Transverse colon (tissue), 4 donors: Measurements from ENCODE around the gene PDLIM3. TPM values are rescaled to one million over a fixed set of nuclear protein-coding genes. Genes with fewer than 3 reads are reported as not detected.

Source experiments
- DNase-seq: peaks from one replicate; pipeline ENCODE4 v3.0.0-alpha.2; 2019
- H3K27ac ChIP-seq, 4 donors: fragments of 200-600 bp; sonication (generic); 2 replicates each; pipeline ENCODE4 v1.5.1; 2016 to 2018; ENCODE audit warnings: inconsistent platforms in 4 of 4
- H3K27me3 ChIP-seq: fragments of 200-600 bp; sonication (generic); 2 replicates; pipeline ENCODE4 v1.5.1; 2017; ENCODE audit warnings: inconsistent platforms
- H3K36me3 ChIP-seq, 4 donors: fragments of 200-600 bp; sonication (generic); 2 replicates each; pipeline ENCODE4 v1.5.1; 2017 to 2019; ENCODE audit warnings: inconsistent platforms in 4 of 4
- H3K4me1 ChIP-seq, 4 donors: fragments of 200-600 bp; sonication (generic); 2 replicates each; pipeline ENCODE4 v1.5.1; 2017 to 2020; ENCODE audit warnings: inconsistent platforms in 4 of 4
- H3K4me3 ChIP-seq, 4 donors: fragments of 200-600 bp; sonication (generic); 1 replicate in 1 of 4; 2 replicates in 3 of 4; pipeline versions ENCODE4 v1.5.1 to v1.6.1; 2017 to 2019; ENCODE audit warnings: inconsistent platforms in 4 of 4
- H3K9me3 ChIP-seq, 2 donors: fragments of 200-600 bp; sonication (generic); 2 replicates each; pipeline ENCODE4 v1.5.1; 2017 to 2019; ENCODE audit warnings: inconsistent platforms in 2 of 2
- EP300 ChIP-seq: sonication (generic); formaldehyde crosslinking; IDR thresholded peaks from one replicate; pipeline ENCODE4 v1.6.1; 2017; ENCODE audit warnings: antibody characterized with exemption, low read depth
- POLR2A ChIP-seq: fragments of 450-650 bp; IDR thresholded peaks from one replicate; pipeline ENCODE4 v1.6.1; 2016; ENCODE audit warnings: antibody characterized with exemption, mild to moderate bottlenecking, moderate library complexity
- POLR2AphosphoS5 ChIP-seq, 3 donors: sonication (generic); formaldehyde crosslinking; IDR thresholded peaks; one replicate each; pipeline ENCODE4 v1.6.1; 2016; ENCODE audit warnings: antibody characterized with exemption in 3 of 3
- WGBS, 2 donors: methylation state at CpG; one replicate each; pipeline ENCODE4 v1.1.5; 2018; ENCODE audit warnings: low coverage in 1 of 2; 5-methylcytosine and 5-hydroxymethylcytosine counted together
- in situ Hi-C, 4 donors: fragments of 200-750 bp; cut with MboI; loops; one replicate each; pipeline versions ENCODE4 v1.15.0 to v1.15.1; 2017; ENCODE audit warnings: low sequenced_read_pairs in 3 of 4, low pct_ligation_motif_present in 1 of 4, low pct_unique_long_range_greater_than_20kb in 1 of 4
- intact Hi-C: fragments of 100-400 bp; cut with DNase I; formaldehyde crosslinking; loops from one replicate; pipeline ENCODE4 v1.15.1; 2023; ENCODE audit warnings: low total_unique reads
- total RNA-seq, 4 donors: library from RNA; depleted of rRNA; stranded (reverse); fragments of >200 nt; gene quantifications; one replicate each; pipeline ENCODE4 v1.1.0, GENCODE V29; 2016
- TF ChIP-seq, protein P1 (sequence below), 5 experiments: fragments of 200-600 bp in 3 of 5; fragments of 450-650 bp in 2 of 5; sonication (generic) in 3 of 5; IDR thresholded peaks; 1 replicate in 2 of 5; 2 replicates in 3 of 5; pipeline ENCODE4 v1.5.1; 2016 to 2017; ENCODE audit warnings: antibody characterized with exemption in 5 of 5, inconsistent platforms in 3 of 5, mild to moderate bottlenecking in 2 of 5, moderate library complexity in 1 of 5

PDLIM3 gene
- total RNA-seq, 4 donors from 2014 or later, result 81.9 to 209 (median 115) TPM

DNA sequence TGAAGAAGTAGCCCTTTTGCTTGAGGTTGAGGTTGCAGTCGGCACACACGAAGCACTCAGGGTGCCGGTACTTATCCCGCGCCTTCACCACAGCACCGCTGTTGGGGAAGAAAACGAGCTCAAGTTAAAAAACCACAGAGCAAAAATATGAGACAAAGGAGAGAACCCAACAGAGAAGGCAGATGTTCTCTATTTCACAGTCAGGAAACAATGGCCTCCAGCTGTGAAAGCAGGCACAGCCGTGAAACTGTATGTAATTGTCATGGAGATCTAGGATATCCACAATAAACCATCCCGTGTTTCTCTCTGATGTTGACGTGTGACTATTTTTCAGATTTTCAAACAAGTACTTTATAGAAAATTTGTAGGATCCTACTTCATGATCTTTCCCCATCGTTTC lies 32.9 kb downstream of the PDLIM3 start:
- TF ChIP-seq POLR2AphosphoS5 (IDR thresholded peaks at IDR 0.05) (no peak), EP300 (no peak), POLR2A (no peak)
- TF ChIP-seq, protein P1, sequence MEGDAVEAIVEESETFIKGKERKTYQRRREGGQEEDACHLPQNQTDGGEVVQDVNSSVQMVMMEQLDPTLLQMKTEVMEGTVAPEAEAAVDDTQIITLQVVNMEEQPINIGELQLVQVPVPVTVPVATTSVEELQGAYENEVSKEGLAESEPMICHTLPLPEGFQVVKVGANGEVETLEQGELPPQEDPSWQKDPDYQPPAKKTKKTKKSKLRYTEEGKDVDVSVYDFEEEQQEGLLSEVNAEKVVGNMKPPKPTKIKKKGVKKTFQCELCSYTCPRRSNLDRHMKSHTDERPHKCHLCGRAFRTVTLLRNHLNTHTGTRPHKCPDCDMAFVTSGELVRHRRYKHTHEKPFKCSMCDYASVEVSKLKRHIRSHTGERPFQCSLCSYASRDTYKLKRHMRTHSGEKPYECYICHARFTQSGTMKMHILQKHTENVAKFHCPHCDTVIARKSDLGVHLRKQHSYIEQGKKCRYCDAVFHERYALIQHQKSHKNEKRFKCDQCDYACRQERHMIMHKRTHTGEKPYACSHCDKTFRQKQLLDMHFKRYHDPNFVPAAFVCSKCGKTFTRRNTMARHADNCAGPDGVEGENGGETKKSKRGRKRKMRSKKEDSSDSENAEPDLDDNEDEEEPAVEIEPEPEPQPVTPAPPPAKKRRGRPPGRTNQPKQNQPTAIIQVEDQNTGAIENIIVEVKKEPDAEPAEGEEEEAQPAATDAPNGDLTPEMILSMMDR (IDR thresholded peaks at IDR 0.05), result no peak
- Histone ChIP-seq H3K4me1 (peaks cover 0 to 11% (median 0%) of the 10 kb centered on the region in 4 donors), H3K27me3 (no peaks in the 10 kb centered on the region), H3K4me3 (no peak overlapping the region), H3K9me3 (no peaks in the 10 kb centered on the region), H3K36me3 (no peaks in the 10 kb centered on the region), H3K27ac (no peak overlapping the region)
- intact Hi-C loops (no loop called here), in situ Hi-C loops (no loop called here)
- 81 to 88% methylated on average over 9 to 11 of the region's 11 CpGs for WGBS, 2 donors
- DNase-seq, result no peak

DNA sequence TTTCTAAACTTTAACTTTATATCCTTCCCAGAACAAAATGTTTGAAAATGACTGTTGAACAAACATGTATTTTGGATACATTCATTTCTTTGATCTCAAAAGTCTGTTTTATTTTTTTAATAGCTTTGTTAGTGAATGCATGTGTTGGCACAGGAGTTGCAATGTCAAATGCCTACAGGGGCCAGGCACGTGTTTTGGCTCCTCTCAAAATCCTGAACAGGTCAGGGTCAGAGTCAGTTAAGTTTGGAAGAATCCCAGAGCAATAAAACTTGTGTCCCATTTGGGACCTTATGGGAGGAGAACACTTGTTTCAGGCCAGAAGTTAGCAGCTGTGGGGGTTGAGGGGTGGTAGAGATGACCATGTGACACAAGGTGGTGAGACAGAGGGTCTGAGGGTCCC lies 34.7 kb downstream of the PDLIM3 start:
- H3K27ac ChIP-seq, result no peak overlapping the region

DNA sequence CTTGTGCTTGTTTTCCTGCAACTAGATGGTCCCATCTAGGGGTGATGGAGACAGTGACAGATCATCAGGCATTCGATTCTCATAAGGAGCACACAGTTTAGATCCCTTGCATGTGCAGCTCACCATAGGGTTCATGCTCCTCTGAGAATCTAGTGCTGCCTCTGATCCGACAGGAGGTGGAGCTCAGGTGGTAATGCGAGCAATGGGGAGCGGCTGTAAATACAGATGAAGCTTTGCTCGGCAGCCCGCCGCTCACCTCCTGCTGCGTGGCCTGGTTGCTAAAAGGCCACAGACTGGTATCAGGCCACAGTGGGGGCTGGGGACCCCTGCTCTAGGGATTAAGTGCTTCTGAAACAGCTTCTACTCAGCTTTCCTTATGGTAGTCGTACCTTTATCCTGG lies 35.3 kb downstream of the PDLIM3 start:
- H3K4me3 ChIP-seq, result no peak overlapping the region
- no peak overlapping the region for H3K27ac ChIP-seq
- intact Hi-C loops (no loop called here), in situ Hi-C loops (no loop called here)
- H3K4me1 ChIP-seq, result peaks cover 0 to 10% (median 0%) of the 10 kb centered on the region in 4 donors
- no peaks in the 10 kb centered on the region for H3K36me3 ChIP-seq
- H3K27me3 ChIP-seq, result no peaks in the 10 kb centered on the region
- 84 to 94% methylated on average over 2 to 9 of the region's 9 CpGs for WGBS, 2 donors
- H3K9me3 ChIP-seq, result no peaks in the 10 kb centered on the region
- DNase-seq, result no peak
- TF ChIP-seq EP300 (no peak), POLR2AphosphoS5 (IDR thresholded peaks at IDR 0.05) (peak in 1 of 3 donors; percentile 9), POLR2A (no peak)
- TF ChIP-seq, protein P1 (IDR thresholded peaks at IDR 0.05), result no peak

More for the DNA sequence above, 34.7 kb downstream of the PDLIM3 start:
- DNase-seq, result no peak
- intact Hi-C loops (no loop called here), in situ Hi-C loops (no loop called here)
- Histone ChIP-seq H3K4me1 (peaks cover 0 to 11% (median 0%) of the 10 kb centered on the region in 4 donors), H3K4me3 (no peak overlapping the region), H3K36me3 (no peaks in the 10 kb centered on the region), H3K27me3 (no peaks in the 10 kb centered on the region), H3K9me3 (no peaks in the 10 kb centered on the region)
- TF ChIP-seq POLR2A, result no peak
- TF ChIP-seq POLR2AphosphoS5 (IDR thresholded peaks at IDR 0.05), result no peak
- WGBS, 2 donors, result 29% methylated on average over 1 of the region's 1 CpG; no CpG with 5 or more reads in 1 of the 2 donors

DNA sequence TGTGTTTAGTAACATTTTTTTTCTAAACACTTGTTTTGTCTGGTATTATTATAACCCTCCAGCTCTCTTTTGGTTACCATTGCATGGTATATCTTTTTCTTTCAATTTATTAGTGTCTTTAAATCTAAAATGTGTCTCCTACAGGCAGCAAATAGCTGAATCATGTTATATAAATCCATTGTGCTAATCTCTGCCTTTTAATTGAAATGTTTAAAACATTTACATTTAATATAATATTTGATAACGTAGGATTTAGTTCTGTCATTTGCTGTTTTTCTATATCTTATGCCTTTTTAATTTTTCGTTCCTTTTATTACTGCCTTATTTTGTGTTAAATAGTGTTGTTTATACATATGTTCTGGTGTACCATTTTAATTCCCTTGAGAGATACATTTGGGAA lies 46.7 kb downstream of the PDLIM3 start:
- intact Hi-C loops, result no loop called here
- Histone ChIP-seq H3K27ac (no peak overlapping the region), H3K9me3 (peaks cover 7 to 11% of the 10 kb centered on the region in 2 donors), H3K4me3 (no peak overlapping the region), H3K4me1 (no peaks in the 10 kb centered on the region), H3K36me3 (no peaks in the 10 kb centered on the region), H3K27me3 (peaks cover 3% of the 10 kb centered on the region)
- no peak for DNase-seq
- in situ Hi-C loops, result loop anchor here in 1 of 4 donors (10.0 kb wide), 1 partner anchor 96 kb away; no protein-coding TSS in a partner anchor
- TF ChIP-seq POLR2A (no peak), EP300 (no peak), POLR2AphosphoS5 (IDR thresholded peaks at IDR 0.05) (no peak)
- TF ChIP-seq, protein P1 (IDR thresholded peaks at IDR 0.05), result no peak
- WGBS, 2 donors, result 83 to 89% methylated on average over 2 of the region's 2 CpGs

DNA sequence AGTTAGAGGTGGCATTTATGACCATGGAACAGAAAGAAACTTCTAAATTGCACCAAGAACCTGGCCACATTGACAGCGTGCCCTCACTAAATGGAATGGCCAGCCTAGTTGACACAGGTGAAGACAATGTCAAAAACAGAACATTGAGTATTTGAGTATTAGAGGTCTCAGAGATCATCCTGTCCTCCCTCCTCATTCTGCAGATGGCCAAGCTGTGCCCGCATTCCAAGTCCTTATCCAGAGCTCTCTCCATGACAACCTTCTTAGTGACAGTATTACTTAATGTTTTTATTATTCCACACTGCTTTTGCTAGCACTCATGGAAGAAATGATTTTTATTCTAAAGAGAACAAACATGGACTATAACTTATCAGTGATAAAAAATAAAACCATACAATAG lies 53.9 kb downstream of the PDLIM3 start:
- no peak for DNase-seq

More for the DNA sequence above, 53.9 kb downstream of the PDLIM3 start:
- intact Hi-C loops (no loop called here), in situ Hi-C loops (loop anchor here in 1 of 4 donors (10.0 kb wide), 1 partner anchor 103 kb away; no protein-coding TSS in a partner anchor)
- no peaks in the 10 kb centered on the region for H3K9me3 ChIP-seq
- H3K36me3 ChIP-seq, result no peaks in the 10 kb centered on the region
- peaks cover 7% of the 10 kb centered on the region for H3K27me3 ChIP-seq
- H3K4me1 ChIP-seq, result no peaks in the 10 kb centered on the region
- no peak overlapping the region for H3K4me3 ChIP-seq
- no peak overlapping the region for H3K27ac ChIP-seq
- TF ChIP-seq, protein P1 (IDR thresholded peaks at IDR 0.05), result no peak
- TF ChIP-seq POLR2A, result no peak
- no peak for TF ChIP-seq POLR2AphosphoS5 (IDR thresholded peaks at IDR 0.05)
- no peak for TF ChIP-seq EP300
- WGBS, 2 donors, result 89 to 95% methylated on average over 2 of the region's 2 CpGs
